ENCODE measurements around the gene MMP23B.

MMP23B gene

DNA sequence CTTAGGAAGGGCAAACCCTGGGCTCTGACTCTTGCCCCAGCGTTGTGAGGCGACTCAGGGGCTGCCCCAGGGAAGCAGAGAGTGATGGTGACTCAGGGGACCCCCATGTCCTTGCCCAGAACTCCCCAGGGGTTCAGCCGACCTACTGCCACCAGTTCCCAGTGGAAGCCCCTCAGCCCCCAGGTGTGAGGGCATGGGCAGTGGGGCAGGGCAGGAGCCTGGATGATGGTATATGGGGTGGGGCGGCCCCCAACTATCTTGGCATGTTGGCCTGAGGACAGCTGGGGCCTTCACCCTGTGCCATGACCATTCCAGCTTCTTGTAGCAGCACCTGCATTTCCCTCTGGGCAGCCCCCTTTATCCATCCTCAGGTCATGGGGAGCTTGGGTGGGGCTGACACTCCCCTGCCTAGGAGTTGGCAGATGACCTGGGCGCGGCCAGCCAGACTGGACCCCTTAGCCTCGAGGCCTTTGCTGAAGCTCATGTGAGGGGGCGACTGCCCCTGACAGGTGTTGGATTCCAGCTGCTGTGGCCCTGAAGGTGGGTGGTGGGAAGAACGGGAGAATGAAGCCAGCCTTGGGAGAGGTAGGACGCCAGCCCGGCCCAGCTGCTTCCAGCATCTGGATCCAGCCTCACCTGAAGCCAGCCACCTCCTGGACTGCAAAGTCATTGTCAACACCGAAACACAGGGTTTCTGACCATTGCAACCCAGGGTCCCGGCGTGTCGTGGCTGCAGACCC is 30.2 kb upstream of the MMP23B start:
- H3K4me3 ChIP-seq (ENCODE audit: low read depth, low read length): no peak overlapping the region
- no peak for DNase-seq (ENCODE audit: low read depth)

DNA sequence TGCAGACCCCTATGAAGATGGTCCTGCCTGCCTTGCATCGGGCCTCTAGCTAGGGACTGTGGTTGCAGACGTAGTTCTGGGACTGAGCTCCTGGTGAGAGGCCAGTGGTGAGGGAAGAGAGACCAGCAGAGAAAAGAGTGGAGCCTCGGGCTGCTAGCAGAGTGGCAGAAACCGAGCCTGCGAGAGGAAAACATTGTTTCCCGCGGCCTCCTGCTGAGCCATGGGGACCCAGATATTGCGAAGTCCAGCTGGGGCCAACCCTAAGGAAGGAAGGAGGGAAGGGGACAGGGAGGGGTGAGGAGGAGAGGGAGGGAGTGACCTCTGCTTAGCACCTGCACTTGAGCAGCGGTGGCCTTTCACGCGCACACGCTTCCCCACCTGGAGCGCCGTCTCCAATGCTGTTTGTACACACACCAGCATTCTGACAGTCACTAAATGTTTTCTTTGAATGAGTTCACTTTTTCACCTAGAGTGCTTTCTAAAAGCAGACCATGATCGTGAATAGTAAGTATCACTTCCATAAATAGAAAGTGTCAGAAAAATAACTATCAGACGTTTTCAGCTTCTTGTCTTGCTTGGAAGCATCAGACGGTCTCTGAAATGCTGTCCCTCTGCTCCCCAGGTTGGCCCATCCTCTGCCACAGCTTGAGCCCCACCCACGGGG is 29.5 kb upstream of the MMP23B start:
- no peak overlapping the region for H3K4me3 ChIP-seq (ENCODE audit: low read depth, low read length)
- no peak for DNase-seq (ENCODE audit: low read depth)

DNA sequence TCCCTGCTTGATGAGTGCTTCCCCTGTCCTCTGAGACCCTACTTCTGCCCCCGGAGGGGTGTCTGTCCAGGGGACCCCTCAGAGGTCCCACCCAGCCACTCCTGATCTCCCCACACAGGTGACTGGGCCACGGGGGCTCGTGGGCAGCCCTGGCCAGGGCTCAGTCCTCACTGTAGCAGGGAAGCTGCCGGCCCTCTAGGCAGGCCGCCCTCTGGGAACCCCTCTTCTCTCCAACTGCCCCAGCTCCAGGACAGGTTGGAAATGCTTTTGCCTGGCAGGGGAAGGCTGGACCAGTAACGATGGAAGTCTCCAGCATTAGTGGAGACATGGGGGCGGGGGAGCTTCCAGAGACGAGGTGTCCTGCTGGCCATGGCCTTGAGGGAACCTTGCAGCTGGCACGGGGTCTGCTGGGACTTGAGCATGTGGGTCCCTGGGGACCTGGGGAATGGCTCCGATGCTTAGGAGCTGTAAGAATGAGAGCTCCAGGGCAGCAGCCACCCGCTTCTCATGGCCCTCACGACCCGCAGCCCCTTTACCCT is 28.9 kb upstream of the MMP23B start:
- DNase-seq (ENCODE audit: low read depth): no peak
- H3K4me3 ChIP-seq (ENCODE audit: low read depth, low read length): no peak overlapping the region

DNA sequence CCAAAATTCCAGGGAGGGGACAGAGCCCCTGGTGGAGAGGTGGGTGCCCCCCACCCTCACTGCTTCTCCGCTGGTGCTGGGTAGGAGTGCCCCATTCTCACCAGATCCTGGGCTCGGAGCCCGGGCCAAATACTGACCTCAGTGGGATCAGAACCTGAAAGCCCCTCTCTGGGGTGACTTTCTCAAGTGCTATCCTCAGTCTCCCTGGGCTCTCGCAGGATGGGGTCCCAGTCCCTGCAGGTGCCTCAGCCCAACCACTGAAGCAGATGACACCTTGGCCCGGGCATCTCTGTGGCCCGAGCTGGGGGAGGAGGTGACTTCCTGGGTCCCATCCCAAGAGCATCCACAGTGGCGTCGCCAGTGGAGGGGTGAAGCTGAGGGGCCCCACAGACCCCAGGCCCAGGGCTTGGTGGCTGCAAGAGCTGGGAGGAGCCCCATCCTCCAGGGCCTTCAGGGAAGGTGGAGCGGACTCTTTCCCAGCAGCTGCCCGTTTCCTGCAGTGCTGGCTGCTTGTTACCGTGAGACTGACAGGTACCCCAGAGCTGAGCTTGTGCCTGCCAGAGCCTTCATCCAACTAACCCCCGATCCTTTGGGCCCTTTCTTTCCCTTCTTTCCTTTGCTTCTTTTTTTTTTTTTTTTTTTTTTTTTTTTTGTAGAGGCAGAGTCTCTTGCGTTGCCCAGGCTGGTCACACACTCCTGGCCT is 28.2 kb upstream of the MMP23B start:
- H3K4me3 ChIP-seq (ENCODE audit: low read depth, low read length): no peak overlapping the region
- DNase-seq (ENCODE audit: low read depth): no peak

DNA sequence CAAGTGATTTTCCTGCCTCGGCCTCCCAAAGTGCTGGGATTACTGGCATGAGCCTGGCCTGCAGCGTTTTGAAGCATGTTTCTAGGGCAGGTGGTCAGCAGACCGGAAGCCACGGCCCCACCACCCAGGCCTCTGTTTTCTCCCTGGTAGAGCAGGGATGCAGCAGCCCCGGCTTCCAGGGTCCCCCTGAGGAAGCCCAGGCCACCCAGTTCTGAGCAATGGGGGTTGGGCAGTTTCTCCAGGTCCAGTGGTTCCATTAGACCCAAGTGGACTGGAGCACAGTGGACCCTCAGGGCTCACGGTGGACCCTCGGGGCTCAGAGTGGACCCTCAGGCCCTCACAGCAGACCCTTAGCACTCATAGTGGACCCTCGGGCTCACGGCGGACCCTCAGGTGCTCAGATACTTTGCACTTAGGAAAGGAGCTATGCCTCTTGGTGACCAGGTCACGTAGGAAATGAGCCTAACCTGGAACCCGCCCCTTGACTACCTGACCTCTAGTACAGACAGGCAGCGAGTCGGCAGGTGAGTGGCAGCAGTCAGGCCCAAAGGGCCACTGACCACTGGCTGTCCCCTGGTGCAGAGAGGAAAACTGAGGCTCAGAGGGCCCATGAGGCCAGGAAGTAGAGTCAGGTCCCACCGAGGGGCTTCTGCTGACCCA is 27.5 kb upstream of the MMP23B start:
- H3K4me3 ChIP-seq (ENCODE audit: low read depth, low read length): no peak overlapping the region
- DNase-seq (ENCODE audit: low read depth): no peak

DNA sequence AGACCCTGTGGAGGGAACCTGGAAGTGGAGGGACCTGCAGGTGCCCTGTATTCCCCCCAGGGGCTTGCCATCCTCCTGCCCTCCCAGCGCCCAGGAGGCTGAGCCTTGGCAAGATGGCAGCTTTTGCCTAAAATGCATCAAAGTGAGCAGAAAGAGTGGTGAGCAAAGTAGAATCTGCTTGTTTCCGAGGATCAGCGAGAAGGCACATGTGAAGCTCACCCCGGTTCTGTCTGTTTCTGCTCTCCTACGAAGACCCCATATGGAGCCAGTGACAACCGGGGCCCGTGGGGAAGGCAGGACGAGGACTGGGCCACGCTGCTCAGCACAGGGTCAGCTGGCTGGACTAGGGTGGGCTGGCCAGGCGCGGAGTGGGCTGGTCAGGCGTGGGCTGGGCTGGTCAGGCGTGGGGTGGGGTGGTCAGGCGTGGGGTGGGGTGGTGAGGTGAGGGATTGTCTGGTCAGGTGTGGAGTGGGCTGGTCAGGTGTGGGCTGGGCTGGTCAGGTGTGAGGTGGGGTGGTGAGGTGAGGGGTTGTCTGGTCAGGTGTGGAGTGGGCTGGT is 26.9 kb upstream of the MMP23B start:
- H3K4me3 ChIP-seq (ENCODE audit: low read depth, low read length): no peak overlapping the region
- no peak for DNase-seq (ENCODE audit: low read depth)

DNA sequence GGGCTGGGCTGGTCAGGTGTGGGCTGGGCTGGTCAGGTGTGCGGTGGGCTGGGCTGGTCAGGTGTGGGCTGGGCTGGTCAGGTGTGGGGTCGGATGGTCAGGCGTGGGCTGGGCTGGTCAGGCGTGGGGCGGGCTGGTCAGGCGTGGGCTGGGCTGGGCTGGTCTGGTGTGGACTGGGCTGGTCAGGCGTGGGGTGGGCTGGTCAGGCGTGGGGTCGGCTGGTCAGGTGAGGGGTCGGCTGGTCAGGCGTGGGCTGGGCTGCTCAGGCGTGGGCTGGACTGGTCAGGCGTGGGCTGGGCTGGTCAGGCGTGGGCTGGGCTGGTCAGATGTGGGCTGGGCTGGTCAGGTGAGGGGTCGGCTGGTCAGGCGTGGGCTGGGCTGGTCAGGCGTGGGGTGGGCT is 26.2 kb upstream of the MMP23B start:
- DNase-seq (ENCODE audit: low read depth): no peak
- no peak overlapping the region for H3K4me3 ChIP-seq (ENCODE audit: low read depth, low read length)

DNA sequence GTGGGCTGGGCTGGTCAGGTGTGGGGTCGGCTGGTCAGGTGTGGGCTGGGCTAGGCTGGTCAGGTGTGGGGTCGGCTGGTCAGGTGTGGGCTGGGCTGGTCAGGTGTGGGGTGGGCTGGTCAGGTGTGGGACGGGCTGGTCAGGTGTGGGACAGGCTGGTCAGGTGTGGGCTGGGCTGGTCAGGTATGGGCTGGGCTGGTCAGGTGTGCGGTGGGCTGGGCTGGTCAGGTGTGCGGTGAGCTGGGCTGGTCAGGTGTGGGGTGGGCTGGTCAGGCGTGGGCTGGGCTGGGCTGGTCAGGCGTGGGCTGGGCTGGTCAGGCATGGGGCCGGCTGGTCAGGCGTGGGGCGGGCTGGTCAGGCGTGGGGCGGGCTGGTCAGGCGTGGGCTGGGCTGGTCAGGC is 25.7 kb upstream of the MMP23B start:
- DNase-seq (ENCODE audit: low read depth): no peak
- no peak overlapping the region for H3K4me3 ChIP-seq (ENCODE audit: low read depth, low read length)

DNA sequence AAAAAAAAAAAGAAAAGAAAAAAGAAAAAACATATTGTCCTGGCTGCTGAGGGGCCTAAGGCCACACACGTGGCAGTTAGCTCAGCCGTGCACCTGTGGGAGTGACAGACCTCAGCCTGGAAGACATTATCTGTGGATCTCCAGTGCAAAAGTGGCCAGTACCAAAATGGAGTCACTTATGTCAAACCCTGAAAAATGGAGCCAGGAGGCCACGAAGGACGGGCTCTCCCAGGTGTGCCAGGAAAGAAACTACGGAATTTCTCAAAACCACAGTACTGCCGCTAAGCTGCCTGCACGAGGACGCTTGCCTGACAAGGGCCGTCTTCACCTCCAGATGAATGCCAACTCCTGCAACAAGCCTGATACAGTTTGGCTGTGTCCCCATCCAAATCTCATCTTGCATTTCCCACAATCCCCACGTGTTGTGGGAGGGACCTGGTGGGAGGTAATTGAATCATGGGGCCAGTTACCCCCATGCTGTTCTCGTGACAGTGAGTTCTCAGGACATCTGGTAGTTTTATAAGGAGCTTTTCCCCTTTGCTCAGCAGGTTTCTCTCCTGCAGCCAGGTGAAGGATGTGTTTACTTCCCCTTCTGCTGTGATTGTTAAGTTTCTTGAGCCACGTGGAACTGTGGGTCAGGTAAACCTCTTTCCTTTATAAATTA is 22.0 kb upstream of the MMP23B start:
- DNase-seq (ENCODE audit: low read depth): no peak
- H3K4me3 ChIP-seq (ENCODE audit: low read depth, low read length): no peak overlapping the region

DNA sequence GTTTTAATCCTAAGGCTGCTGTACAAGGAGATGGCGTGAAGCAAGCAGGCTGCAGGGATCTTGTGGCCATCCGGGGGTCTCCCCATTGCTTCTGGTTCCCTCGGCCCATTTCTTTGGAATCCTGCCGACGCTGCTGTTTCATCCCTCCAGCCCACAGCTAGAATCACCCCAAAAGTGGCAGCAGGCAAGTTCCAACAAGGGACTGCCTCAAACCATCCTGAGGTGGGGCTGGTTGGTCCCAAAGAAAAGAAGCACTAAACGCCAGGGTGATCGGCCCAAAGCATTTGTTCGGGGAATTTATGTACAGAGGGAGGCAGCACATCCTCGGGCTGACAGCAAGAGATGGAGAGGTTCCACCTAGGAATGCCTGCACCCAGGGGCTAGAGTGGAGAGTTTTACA is 21.2 kb upstream of the MMP23B start:
- no peak for DNase-seq (ENCODE audit: low read depth)
- no peak overlapping the region for H3K4me3 ChIP-seq (ENCODE audit: low read depth, low read length)

DNA sequence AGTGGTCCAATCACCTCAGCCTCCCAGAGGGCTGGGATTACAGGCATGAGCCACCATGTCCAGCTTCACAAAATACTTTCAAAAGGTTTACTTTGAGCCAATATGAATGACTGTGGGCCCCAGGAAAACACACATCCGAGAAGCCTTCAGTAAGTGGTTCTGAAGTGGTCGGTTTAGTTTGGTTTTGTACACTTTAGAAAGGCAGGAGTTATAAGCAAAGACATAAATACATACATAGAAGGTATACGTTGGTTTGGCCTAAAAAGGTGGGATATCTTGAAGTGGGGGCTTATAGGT is 19.9 kb upstream of the MMP23B start:
- no peak overlapping the region for H3K4me3 ChIP-seq (ENCODE audit: low read depth, low read length)

DNA sequence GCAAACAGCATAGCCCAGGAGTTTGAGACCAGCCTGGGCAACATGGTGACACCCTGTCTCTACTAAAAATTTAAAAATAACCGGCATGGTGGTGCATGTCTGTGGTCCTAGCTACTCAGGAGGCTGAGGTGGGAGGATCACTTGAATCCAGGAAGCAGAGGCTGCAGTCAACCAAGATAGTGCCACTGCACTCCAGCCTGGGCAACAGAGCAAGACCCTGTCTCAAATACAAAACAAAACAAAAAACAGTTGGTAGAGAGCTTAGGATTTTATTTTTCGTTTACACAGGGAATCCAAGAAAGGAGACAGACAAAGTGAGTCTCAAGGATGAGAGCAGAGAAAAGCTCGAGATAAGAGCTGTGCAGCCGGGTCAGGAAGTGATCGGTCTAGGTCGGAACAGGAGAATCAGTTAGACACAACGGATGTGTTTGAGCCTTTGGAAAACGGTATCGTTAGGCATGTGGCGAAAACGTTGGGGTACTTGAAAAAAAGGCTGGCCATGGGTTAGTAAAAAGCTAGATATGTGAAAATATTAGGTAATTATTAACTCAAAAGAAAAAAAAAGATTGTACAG is 18.4 kb upstream of the MMP23B start:
- peak overlapping the region; percentile 90 for H3K4me3 ChIP-seq (ENCODE audit: low read depth, low read length)
- DNase-seq (ENCODE audit: low read depth): no peak

More for the DNA sequence above, 19.9 kb upstream of the MMP23B start:
- DNase-seq (ENCODE audit: low read depth): no peak

DNA sequence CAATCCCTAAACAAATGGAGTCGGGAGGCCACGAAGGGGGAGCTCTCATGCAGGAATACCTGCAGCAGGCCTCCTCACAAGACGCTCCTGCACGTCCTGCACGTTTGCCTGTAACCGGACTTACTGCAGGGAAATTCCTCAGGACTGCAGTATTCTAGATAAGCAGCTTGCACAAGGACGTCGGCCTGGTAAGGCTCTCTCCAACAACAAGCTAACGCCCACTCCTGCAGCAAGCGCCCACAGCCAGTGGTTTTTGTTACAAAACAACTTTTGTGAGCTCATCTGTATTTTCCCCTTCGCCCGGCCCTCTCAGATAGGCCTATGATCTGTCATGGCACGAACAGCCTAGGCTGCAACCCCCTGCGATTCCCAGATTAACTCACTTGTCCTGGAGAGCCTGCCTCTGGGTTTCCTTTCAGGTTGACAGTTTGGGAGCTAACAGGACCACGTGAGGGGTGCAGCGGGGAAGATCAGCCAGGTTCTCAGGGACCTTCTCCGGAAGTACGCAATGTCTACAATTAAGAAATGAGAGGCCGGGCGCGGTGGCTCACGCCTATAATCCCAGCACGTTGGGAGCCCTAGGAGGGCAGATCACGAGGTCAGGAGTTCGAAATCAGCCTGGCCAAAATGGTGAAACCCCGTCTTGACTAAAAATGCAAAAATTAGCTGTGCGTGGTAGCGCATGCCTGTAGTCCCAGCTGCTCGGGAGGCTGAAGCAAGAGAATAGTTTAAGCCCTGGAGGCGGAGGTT is 17.6 kb upstream of the MMP23B start:
- H3K4me3 ChIP-seq (ENCODE audit: low read depth, low read length): peak overlapping the region; percentile 90
- DNase-seq (ENCODE audit: low read depth): peak; percentile 56

DNA sequence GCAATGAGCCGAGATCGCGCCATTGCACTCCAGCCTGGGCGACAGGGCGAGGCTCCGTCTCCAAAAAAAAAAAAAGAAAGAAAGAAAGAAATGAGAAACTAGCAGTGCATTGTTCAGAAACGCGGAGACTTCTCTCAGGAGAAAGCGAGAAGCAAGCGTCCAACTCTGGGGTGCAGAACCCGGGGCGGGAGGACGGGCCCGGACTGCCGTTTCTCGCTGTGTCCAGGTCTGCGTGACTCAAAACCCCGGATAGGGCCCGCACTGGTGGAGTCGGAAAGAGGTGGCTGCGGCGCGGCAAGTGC is 17.1 kb upstream of the MMP23B start:
- H3K4me3 ChIP-seq (ENCODE audit: low read depth, low read length): peak overlapping the region; percentile 90
- DNase-seq (ENCODE audit: low read depth): no peak

DNA sequence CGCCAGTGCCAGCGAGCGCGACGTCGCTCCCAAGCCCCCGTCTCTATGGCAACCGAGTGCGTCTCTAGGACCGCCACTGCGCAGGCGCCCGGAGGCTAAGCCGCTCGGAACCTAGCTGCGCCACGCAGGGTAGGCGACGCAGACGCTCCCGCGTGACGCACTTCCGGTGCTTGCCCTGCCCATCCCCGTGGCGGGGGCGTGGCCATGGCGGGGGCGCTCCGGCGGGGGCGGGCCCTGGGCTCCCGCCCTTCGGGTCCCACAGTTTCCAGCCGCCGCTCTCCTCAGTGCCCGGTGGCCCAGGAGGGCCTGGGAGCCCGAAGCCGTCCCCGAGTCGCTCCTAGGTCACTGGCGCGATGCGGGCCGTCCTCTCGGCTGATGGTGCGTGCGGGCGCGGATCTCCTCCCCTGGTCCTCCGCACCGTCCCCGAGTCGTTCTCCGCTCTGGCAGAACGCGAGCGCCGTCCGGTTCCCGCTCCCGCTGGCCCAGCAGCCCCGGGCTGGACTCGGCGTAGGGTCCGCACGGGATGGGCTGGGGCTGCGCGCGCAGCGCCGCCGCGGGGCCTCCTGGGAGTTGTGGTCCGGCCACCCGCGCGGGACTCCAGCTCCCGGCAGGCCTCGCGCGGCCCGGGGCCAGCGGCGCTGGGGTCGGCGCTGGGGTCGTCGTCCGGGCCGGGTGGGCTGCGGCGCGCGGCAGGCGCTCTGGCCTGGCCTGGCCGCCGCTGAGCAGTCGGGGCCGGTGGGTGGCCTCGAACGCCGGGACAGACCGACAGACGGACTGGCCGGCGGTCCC is 16.5 kb upstream of the MMP23B start, which contains the start of gene MIB2:
TSS of gene MIB2 (plus strand) at position 245 of the 789 bp plus-strand sequence. CDS start 7,953 bp downstream, outside the sequence.
- DNase-seq (ENCODE audit: low read depth): peak; percentile 81
- H3K4me3 ChIP-seq (ENCODE audit: low read depth, low read length): peak within 1 kb of the TSS; percentile 90

DNA sequence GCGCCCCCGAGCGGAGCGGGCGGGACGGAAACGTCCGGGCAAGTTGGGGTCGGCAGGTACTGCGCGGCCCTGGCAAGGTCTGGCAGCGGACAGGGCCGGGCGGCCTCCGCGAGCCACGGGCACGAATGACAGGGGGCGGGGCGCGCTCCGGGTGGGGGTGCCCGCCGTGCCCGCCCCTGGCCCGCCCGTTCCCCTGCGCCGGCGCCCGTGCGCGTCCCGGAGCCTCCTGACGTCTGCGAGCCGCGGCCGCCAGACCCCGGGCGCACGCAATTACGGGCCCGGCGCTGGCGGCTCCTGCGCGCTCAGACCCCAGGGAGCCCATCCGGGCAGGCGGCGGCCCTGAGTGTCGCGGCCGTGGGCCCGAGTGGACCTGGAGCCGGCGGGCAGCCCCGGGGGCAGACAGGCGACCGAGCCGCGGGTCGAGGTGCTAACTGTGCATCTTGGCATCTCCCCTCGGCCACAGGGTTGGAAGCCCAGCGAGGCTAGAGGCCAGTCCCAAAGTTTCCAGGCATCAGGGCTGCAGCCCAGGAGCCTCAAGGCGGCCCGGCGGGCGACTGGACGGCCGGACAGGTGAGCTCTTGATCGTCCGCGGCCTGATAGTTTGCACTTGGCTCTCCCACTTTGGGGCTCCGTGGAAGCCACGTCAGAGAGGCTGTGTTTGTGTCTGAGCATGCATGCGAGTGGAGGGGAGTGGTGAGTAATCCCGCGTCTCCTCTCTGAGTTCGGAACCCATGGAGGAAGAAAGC is 15.8 kb upstream of the MMP23B start:
- H3K4me3 ChIP-seq (ENCODE audit: low read depth, low read length): peak overlapping the region; percentile 90
- no peak for DNase-seq (ENCODE audit: low read depth)

DNA sequence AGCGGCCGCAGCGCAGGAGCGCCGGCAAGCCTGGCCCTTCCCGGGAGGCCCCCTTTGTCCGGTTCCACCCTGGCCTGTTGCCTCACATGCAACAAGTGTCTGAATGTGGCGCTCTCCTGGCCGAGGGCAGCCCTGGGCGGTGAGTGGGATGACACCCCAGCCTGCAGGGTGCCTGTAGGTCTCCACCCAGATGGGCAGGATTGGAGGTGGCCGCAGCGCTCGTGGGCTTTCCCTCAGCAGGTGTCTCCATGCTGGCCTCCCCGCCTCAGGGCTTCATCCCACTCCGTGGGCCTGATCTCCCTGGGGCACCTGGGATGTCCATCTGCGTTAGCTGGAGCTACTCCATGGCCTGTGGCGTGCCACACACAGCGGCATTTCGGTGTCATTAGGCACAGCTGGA is 15.1 kb upstream of the MMP23B start:
- peak overlapping the region; percentile 90 for H3K4me3 ChIP-seq (ENCODE audit: low read depth, low read length)
- no peak for DNase-seq (ENCODE audit: low read depth)
